GM12801 (cell line): ENCODE measurements around the gene VAC14.

Experiments used
- CTCF ChIP-seq: IDR thresholded peaks from one replicate; pipeline ENCODE4 v1.5.1; 2011; ENCODE audit warnings: control low read depth; ENCODE audit not compliant: insufficient read length; ENCODE audit errors: extremely low read depth

Gene VAC14

DNA sequence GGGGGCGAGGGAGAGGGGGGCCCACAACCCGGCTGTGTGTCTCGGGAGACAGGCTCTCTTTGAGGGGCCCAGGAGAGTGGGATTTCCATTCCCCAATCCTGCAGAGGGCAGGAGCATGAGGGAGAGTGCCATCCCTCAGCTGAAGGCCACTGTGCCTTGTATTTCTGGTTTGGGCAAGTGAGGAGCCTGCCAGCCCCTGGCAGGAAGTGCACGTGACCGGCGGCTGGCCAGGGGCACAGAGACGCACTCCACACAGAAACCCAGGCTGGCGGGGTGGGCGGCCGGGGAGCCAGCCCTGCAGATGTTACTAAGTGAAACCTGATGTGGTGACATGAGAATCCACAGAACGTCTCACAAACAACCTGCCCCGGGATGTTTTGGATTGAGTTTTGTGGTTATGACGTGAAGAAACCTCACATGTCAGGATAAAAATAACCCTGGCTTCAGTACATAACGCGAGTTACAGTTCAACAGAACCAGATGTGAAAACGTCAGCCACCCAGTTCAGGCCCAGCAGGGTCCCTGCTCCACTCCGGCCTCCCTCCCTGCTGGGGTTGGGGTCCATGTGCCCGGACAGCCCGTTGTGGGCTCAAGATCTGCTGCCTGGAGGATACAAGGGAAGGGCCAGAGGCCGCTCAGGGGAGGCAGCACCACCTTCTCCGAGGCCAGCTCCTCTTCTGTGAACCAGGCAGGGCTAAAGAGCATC, 63.4 kb downstream of the VAC14 start:
- no peak for TF ChIP-seq CTCF

- TF ChIP-seq CTCF = no peak
These were observed 64.2 kb downstream of the VAC14 start for GRCh38 chr16:70736465-70737376.

- TF ChIP-seq CTCF = no peak
These were observed 65.6 kb downstream of the VAC14 start for GRCh38 chr16:70735141-70735979.

DNA sequence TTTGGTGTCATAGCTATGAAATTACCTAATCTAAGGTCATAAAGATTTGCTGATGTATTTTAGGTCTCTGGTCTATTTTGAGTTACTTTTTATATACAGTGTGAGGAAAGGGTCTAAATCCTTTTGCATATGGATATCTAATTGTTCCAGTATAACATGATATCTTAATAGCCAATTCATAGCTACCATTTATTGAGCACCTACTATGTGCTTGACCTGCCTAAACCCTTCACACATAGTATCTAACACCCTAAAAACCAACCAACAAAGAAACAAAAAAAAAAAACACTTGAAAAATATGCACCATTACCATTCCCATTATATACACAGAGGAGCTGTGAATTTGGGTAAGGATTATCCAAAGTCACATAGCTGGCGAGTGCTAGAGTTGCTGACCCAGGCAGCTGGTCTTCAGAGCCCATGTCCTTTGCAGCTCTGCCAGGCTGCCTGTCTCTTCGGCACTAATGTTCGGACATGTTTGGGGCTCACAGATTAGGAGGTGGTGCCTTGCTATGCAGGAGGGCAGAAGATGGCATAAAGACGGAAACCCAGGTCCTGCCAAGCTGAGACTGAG, 66.3 kb downstream of the VAC14 start:
- TF ChIP-seq CTCF = no peak

DNA sequence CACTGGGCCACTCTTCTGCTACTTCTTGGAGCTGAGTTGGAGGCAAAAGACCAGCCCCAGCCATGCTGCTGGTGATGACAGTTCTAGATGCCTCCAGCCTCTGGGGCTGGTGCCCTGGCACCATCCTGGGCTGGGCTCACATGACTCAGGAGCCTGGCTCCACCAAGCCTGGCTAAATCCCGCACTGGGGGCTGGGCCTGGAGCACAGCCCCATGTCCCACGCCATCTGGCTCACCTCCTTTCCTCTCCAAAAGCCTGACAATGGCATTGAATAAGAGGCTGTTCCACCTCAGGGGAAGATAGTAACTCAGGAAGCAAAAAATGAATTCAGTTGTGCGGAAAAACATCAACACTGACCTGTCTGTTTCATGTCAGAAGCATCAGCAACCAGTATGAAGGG, 70.0 kb downstream of the VAC14 start:
- TF ChIP-seq CTCF = no peak

DNA sequence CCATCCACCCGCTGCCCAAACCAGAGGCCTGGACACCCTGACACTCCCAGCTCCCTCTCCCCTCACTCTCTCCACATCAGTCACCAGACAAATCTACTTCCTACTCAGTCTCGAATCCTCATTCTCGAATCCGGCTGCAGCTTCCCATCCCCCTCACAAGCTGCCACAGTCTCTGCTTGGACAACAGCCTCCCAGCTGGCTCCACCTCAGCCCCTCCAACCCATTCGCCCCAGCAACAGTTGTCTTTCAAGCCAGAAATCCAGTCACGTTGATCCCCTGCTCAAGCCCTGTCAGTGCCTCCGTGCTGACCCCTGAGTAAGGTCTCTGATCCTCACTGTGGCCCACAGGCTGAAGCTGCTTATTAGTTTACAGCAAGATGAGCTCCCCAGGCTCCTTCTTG, 70.9 kb downstream of the VAC14 start:
- TF ChIP-seq CTCF = no peak
